Neural progenitor cell (in vitro differentiated cells): Measurements from ENCODE around the gene DNAJB8.

Experiments used
- CTCF ChIP-seq: fragments of 200-600 bp; sonication (generic); IDR thresholded peaks from 2 replicates; pipeline ENCODE4 v1.5.1; 2017; ENCODE audit warnings: antibody characterized with exemption, mild to moderate bottlenecking
- EZH2 ChIP-seq: fragments of 200-600 bp; sonication (generic); IDR thresholded peaks from 2 replicates; pipeline ENCODE4 v1.6.1; 2017; ENCODE audit warnings: antibody characterized with exemption, mild to moderate bottlenecking, moderate library complexity

- TF ChIP-seq CTCF, result no peak
- no peak for TF ChIP-seq EZH2
Measured at GRCh38 chr3:128464188-128464587, 2.5 kb downstream of the DNAJB8 start.
